HG02885 (cell line): ENCODE measurements around the gene SCAMP5.
A peak's percentile ranks its signal among the peaks of the same experiment; 100 is the strongest.

Experiments used
- ATAC-seq: cut with Tn5 transposase; IDR thresholded peaks from one replicate; pipeline ENCODE4 v1.9.1; 2021; ENCODE audit warnings: mild to moderate bottlenecking; ENCODE audit not compliant: unreplicated experiment, poor library complexity

The SCAMP5 gene

DNA sequence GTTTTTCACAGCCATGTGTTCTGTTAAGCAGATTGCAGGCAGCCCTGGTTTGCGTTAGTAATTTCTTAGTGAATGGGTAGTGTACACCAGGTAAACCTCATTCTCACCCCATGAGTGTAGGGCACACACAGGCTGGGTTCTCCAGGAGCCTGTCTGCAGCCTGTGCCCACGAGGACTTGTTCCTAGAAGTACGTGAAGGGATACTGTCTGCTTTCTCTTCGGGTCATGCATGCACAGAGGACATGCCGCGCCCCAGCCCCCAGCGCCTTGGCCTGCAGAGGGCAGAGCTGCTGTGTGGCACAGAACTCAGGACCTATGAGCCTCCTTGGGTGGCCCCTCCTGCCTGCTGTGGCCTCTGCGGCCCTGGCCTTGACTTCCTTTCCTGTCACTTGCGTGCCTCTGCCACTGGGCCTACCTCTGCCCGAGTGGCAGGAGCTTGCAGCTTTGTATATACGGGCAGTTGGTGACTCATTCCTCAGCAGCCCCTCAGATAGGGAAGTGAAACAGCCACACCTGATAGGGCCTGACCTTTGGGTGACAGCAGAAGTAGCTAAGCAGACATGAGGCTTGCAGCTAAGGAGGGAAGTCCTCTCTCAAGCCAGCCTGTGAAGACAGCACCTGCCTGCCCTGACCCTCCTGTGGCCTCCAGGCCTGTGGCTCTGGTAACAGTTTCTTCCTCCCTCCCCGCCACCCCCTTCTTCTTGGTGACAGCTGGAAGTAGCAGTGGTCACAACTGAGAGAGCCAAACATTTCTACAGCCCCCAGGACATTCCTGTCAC, 47.6 kb downstream of the SCAMP5 start:
- peak; percentile 75 for ATAC-seq

DNA sequence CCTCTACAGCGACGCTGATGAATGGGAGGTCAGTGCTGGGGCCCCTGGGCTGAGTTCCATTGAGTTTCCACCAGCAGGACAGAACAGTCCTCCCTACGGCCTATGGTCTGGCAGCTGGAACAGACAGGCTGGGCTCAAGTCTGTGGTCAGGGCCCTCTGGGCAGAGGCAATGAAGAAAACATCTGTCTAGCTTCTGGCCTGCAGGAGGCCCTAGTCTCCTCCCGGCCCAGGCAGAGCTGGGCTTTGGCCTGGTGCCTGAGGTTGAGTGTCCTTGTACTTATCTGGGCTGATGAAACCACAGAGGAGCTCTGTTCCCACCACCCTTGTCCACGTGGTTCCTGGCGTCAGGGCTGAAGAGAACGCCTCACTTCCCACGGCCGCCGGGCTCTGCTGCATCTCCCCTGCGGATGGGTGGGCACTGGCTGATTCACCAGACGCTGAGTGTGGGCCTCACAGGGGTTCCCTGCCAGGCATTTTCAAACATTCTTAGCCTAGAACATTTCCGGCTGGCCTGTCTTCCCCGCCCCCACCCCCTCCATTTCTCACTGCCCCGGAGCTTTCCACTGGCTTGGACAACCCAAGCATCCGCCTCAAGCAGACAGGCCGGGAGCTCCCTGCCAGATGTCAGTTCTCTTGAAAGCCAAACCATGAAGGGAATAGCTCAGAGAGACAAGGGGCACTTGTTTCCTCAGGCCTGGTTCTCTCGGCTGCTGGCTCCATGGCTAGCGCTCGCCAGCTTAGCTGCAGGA, 48.3 kb downstream of the SCAMP5 start:
- peak; percentile 28 for ATAC-seq

DNA sequence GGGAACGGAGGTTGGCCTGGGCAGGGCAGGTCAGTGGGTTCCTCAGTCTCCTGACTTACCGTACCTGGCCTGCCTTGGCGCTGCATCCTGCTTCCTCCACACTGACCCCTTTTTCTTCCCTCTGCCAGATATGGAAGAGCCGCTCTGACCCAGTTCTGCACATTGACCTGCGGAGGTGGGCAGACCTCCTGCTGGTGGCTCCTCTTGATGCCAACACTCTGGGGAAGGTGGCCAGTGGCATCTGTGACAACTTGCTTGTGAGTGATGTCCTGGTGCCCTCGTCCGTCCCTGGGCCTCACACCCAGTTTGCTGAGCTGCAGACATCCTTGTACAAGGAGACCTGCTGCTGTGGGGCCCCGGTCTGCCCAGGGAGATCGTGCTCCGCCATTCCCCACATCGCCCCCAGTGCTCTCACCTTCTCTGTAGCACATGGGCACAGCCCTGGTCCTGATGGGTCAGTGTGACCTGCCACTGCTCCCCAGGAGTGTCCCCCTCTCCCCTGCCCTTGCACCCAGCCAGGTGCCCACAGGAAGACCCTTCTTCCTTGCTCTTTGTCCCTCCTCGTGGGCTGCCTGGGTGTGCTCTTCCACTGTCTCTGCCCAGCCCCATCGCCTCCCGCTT, 49.0 kb downstream of the SCAMP5 start:
- no peak for ATAC-seq

DNA sequence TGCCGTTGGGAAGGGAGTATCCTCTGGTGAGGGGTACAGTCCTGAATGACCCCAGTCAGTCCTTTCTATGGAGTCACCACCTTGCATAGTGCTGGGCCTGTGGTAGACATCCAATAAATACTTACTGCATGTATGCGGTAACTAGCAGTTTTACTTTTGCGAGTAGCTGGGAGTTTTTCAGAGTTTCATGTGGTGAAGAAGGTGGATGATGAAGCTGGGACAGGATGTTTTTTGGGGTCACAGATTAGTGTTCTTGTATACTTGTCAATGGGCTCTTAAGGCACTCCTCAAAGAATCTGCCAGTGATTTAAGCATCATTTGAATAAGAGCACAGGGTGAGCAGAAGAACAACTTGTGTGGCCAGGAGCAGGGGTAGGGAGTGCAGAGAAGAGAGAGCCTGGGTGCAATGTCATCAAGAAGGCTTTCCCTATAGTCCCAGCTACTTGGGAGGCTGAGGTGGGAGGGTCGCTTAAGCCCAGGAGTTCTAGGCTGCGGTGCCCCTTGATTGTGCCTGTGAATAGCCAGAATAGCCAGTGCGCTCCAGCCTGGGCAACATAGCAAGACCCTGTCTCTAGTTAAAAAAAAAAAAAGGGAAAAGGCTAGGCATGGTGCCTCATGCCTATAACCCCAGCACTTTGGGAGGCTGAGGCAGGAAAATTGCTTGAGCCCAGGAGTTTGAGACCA, 50.1 kb downstream of the SCAMP5 start:
- no peak for ATAC-seq

DNA sequence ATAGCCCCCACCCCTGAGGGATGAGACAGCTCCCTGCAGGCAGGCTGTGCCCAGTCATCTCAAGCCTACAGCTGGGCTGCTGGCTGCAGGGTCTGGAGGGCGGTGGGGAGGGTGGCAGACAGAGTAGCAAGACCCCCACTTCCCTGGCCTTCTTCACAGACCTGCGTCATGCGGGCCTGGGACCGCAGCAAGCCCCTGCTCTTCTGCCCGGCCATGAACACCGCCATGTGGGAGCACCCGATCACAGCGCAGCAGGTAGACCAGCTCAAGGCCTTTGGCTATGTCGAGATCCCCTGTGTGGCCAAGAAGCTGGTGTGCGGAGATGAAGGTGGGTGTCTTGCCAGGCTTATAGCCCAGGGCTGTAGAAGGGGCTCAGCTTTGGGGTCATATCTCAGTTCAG, 53.0 kb downstream of the SCAMP5 start:
- no peak for ATAC-seq

DNA sequence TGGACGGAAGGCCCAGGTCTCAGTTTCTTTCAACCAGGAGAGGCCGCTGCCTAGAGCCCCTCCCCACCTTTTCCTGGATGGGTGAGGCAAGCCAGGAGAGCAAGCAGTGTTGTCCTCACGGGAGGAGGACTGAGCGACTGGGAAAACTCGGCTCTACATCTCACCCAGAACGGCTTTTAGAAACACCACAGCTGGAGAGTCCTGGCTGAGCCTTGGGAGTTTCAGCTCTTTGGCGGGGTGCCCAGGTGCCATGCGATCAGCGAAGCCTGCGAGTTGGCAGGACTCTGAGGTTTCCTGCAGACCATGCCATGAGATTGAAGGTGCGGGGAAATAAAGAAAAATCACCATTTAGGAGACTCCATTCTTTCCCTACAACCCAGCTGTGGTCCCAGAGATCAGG, 54.0 kb downstream of the SCAMP5 start:
- no peak for ATAC-seq

DNA sequence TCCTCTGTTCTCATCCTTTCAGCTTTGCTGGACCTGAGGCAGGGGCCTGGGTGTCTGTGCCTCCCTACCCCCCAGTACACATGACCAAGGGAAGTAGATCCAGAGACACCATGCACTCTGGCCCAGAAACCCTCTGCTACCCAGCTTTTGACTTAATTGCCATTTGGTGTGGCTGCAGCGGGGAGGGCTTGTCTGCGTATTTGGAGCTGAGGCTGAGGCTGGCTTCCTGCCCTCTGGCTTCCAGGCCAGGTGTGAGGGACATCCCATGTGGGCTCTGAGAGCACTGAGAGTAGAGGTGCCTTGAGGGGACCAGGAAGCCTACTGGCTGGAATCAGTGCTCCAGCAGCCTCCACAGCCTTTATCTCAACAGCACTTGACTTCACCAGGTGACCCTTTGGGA, 54.9 kb downstream of the SCAMP5 start:
- no peak for ATAC-seq

DNA sequence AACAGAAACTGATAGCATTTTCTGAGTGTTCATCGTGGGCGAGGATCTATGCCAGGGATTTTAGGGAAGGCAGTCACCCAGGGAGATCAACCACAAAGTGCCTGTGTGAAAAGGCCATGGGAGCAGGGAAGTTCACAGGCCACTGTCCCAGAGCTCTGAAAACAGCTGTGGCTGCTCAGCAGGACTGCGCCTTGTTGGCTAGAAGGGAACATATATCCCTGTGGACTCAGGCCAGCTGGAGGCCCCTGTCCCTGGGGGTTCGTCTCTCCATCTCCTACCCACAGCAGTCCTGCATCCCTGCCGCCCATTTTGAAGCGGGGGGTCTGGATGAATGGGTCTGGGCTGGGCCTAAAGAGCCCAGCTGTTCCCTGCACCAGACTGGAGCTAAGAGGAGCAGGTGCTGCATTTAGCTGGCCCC, 55.8 kb downstream of the SCAMP5 start:
- no peak for ATAC-seq

DNA sequence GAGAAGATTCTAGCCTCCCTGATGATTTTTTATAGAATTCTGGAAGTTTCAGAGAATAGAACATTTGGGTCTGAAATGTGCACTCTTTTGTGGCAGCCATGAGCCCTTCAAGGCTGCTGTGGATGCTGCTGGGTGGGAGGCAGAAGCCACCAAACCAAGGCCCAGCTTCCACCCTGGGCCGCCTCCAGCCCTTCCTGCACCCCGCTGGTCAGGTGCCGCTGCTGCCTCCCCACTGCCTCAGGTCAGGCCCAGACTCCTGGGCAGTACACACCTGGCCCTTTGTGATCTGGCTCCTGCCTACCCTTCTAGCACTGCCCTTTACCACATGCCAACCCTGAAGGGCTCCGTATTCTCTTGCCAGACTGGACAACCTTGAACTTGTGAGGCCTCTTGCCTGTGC, 56.3 kb downstream of the SCAMP5 start:
- ATAC-seq = no peak

DNA sequence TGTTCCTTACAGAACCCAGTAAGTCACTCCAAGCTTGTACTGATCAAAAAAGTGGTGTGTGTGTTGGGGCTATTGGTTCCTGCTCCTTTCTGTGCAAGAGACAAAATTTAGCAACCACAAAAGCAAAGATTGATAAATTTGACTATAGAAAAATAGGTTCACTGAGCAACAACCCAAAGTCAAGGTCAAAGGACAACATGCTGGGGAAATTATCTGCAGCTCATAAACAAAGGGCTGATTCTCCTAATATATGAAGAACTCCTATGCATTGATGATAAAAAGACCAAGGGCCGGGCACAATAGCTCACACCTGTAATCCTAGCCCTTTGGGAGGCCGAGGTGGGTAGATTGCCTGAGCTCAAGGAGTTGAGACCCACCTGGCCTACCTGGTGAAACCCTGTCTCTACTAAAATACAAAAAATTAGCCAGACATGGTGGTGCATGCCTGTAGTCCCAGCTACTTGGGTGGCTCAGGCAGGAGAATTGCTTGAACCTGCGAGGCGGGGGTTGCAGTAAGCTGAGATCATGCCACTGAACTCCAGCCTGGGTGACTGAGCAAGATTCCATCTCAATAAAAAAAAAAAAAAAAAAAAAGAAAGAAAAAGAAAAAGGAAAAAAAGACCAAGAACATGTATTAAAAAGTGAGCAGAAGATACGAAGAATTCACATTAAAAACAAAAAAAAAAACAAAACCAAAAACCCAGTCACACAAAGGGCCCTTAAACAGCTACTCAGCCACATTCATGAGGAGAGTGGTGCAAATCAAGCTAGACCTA, 57.8 kb downstream of the SCAMP5 start:
- ATAC-seq = no peak

DNA sequence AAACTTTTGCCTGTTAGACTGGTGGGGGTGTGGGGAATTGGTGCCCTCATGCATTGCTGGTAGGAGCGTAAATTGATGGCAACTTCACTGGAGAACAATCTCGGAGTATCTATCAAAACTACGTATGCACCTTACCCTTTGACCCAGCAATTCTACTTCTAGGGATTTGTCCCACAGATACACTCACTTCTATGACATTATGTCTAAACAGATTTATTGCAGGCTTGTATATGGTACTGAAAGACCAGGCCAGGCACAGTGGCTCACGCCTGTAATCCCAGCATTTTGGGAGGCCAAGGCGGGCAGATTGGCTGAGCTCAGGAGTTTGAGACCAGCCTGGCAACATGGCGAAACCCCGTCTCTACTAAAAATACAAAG, 58.4 kb downstream of the SCAMP5 start:
- ATAC-seq = no peak

DNA sequence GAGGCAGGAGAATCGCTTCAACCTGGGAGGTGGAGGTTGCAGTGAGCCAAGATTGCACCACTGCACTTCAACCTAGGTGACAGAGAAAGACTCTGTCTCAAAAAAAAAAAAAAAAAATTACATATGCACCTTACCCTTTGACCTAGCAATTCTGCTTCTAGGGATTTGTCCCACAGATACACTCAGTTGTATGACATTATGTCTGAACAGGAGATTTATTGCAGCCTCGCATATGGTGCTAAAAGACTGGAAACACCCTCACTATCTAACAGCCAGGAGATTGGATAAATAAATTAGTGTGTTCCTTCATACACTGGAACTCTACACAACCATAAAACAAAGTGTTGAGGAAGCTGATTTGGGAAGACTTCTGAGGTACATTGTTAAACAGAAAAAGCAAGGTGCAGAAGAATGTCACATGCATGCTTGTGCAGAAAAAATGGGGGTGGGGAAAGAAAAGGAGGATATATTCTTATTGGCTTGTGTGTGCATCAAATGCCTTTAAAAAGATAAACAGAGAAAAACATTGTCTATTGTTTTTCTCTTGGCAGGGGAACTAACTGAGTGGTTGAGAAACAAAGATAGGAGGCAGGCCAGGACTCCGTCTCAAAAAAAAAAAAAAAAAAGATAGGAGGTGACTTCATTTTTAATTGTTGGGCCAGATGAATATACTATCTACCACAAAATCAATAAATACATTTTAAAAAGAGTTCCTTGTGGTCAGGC, 59.0 kb downstream of the SCAMP5 start:
- no peak for ATAC-seq

DNA sequence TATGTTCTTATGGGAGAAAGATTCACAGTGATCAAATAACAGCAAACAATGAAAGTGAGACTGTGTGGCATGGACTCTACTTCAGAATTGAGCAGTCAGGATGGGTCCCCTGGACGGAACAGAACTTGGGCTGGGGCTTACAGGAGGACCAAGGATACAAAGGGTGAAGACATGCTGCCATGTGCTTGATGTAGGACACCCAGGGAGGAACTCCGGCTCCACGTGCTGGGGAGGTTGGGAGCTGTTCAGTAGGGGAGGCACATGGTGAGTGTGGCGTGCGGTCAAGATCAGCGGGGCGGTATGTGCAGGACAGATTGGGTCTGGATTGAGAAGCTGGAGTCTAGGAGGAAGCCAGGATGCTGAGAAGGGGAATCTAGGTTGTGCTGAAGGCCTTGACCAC, 60.7 kb downstream of the SCAMP5 start:
- no peak for ATAC-seq

DNA sequence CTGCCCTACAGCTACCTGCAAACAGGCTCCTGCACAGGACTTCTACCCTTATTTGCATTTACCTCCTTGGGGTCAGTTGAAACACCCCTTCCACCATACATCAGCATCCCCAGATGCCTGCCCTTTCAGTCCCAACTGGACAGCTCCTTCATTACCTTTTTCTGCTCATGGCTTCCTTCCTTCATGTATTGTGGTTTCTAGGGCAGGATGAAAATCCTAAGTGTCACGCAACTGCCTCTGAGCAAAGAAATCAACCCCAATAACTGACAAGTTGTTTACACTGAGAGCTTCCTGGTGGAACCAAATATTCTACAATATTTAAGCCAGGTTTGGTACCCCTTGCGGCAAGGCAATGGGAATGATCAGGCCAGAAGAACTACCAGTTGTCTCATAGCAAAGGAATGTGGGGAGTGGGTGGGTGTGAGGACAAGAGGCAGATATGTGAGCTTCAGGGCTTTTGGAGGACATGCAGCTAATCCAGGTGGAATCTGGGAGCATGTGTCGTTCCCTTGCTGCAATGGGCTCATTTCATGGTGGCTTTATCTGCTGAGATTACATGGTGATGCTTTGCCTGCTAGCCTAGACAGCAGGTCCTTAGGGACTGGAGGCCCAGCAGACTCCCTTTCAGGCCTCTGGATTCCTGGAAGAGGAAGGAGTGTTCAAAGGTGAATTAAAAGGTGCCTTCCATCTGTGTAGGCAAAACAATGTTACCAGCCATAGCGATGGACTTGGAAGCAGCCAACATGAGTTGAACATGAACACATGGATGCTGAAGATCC, 63.0 kb downstream of the SCAMP5 start:
- ATAC-seq = no peak

DNA sequence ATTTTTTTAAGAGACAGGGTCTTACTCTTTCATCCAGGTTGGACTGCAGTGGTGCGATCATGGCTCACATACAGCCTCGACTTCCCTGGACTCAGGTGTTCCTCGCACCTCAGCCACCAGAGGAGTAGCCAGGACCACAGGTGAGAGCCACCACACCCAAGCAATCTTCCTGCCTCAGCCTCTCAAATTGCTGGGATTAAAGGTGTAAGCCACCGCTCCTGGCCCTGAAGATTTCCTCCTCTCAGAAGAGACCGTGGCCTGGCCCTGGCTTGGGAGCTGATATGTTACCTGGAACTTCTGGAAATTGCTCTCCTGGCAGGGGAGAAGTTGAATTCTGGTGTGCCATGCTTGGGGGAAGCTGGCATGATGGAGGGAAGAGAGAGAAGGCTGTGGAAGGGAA, 64.2 kb downstream of the SCAMP5 start:
- ATAC-seq = no peak

DNA sequence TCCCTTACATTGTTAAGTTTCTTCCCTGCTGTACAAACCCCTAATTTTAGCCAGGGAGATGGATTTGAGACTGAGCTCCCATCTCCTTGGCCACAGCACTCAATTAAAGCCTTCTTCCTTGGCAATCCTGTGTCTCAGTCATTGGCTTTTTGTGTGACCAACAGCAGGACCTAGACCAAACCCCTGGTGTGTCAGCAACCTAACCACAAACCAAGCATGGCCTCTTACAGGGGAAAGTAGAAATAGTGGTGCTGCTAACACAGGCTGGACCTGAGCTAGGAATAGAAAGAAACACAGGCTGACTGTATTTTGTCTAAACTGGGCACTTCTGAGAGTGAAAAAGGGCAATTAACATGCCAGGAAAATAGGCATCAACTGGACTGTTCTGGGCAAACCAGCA, 65.9 kb downstream of the SCAMP5 start:
- peak; percentile 50 for ATAC-seq

DNA sequence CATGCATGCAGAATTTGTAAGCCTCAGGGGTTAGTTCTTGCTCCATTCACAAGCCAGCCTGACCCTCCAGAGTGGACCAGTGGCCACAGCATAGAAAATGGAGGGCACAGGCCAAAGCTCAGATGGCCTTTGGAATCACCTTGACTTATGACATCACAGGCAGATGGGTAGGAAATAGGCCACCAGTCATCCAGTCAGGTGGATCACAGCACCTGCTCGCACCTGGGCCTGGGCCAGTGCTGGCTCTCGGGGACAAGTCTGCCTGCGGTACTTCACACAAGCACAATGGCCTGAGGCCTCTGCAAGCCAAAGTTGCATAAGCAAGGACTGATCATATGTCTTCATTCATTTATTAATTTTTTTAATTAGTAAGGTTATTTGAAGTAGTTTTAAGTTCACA, 67.3 kb downstream of the SCAMP5 start:
- no peak for ATAC-seq

DNA sequence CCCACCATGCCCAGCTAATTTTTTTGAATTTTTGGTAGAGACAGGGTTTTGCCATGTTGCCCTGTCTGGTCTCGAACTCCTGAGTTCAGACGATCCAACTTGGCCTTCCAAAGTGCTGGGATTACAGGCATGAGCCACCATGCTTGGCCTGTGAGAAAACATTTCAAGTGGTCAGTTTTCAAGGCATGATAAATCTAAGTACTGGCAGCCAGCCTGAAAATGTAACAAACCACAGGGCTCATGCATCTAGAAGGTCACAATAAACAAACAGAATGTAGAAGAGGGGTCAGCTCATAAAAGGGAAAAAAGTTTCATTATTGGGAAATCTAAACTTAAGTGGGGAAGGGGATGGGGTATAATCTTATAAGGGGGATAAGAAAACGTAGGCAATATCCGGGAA, 68.0 kb downstream of the SCAMP5 start:
- ATAC-seq = no peak

DNA sequence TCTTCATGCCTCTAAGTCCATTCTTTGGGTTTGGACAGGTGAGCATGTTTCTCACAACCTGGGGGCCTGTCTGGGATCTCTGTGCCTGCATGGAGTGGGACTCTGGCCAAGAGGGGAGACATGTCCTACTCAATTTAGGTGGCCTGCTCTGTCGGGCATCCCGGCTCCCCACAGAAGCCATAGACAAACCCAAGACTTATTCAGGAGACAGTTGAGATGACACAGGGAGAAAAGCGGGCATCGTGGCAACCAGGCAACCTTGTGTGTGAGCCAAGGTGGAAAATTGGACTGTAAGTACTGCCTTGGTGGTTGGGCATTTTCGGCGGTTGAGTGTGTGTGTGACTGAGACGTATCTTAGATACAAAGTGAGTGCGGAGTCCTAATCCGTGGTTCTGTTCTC, 68.5 kb downstream of the SCAMP5 start:
- ATAC-seq = no peak
